ENCODE results near the gene PPP2R3C.
"Not testable (repeated sequence)": the region's sequence is repeated elsewhere in the genome, so short reads cannot be mapped to it uniquely, and the experiment has no call there.

GRCh38 chr14:35061113-35061791 lies 60.5 kb downstream of the PPP2R3C start:
- TF ChIP-seq POLR2A (IDR thresholded peaks at IDR 0.05; ENCODE audit: low read length); GATA1 (IDR thresholded peaks at IDR 0.05; ENCODE audit: low read depth, low read length): not testable (repeated sequence)

Measured in erythroblast (primary cell).